22Rv1 (cell line): ENCODE results near the gene PGS1.

Source experiments
- ZFX ChIP-seq: fragments of 450-650 bp; IDR thresholded peaks from 2 replicates; pipeline ENCODE4 v1.6.1; 2017; ENCODE audit warnings: antibody characterized with exemption, borderline replicate concordance
- TF ChIP-seq, protein P1 (sequence below): fragments of 450-650 bp; IDR thresholded peaks from 2 replicates; pipeline ENCODE4 v1.5.1; 2017; ENCODE audit warnings: mild to moderate bottlenecking

DNA sequence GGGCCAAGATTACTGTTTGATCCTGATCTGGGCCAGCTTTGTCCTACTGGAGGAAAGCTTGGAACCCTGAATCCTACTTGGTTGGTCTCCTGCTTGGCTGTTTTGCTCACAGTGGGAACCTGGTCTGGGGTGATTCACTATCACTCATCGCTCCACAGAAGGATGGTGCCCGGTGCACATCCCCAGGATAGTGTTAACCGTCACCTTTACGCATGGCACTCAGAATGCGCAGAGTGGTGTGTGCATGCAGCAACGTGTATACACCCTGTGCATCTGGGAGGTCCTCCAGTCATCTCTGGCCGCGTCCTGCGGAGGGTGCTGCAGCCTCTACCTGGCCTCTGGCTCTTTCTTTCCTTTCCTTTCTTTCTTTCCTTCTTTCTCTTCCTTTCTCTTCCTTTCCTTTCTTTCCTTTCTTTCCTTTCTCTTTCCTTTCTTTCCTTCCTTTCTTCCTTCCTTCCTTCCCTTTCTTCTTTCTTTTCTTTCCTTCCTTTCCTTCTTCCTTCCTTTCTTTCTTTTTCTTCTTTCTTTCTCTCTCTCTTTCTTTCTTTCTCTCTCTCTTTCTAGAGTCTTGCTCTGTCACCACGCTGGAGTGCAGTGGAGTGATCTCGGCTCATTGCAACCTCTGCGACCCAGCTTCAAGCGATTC is 31.7 kb upstream of the PGS1 start:
- TF ChIP-seq, protein P1, sequence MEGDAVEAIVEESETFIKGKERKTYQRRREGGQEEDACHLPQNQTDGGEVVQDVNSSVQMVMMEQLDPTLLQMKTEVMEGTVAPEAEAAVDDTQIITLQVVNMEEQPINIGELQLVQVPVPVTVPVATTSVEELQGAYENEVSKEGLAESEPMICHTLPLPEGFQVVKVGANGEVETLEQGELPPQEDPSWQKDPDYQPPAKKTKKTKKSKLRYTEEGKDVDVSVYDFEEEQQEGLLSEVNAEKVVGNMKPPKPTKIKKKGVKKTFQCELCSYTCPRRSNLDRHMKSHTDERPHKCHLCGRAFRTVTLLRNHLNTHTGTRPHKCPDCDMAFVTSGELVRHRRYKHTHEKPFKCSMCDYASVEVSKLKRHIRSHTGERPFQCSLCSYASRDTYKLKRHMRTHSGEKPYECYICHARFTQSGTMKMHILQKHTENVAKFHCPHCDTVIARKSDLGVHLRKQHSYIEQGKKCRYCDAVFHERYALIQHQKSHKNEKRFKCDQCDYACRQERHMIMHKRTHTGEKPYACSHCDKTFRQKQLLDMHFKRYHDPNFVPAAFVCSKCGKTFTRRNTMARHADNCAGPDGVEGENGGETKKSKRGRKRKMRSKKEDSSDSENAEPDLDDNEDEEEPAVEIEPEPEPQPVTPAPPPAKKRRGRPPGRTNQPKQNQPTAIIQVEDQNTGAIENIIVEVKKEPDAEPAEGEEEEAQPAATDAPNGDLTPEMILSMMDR = no peak
- no peak for TF ChIP-seq ZFX
